Measurements from ENCODE around the gene C4BPB.

- TF ChIP-seq EZH2 (IDR thresholded peaks at IDR 0.05; ENCODE audit: borderline replicate concordance) (no peak), CTCF (IDR thresholded peaks at IDR 0.05; ENCODE audit: poor library complexity) (no peak), EZH2phosphoT487 (IDR thresholded peaks at IDR 0.05; ENCODE audit: low read depth, severe bottlenecking, unreplicated experiment) (no peak)
Observed at GRCh38 chr1:207048041-207048440, 40.6 kb upstream of the C4BPB start.
